ENCODE results near the gene NUDC.
"Not testable (repeated sequence)": the region's sequence is repeated elsewhere in the genome, so short reads cannot be mapped to it uniquely, and the experiment has no call there.

Gene NUDC

GRCh38 chr1:26951821-26952497 lies 30.4 kb downstream of the NUDC start:
- no peak for DNase-seq

GRCh38 chr1:26953374-26953773 lies 31.8 kb downstream of the NUDC start:
- no peak for DNase-seq

DNA sequence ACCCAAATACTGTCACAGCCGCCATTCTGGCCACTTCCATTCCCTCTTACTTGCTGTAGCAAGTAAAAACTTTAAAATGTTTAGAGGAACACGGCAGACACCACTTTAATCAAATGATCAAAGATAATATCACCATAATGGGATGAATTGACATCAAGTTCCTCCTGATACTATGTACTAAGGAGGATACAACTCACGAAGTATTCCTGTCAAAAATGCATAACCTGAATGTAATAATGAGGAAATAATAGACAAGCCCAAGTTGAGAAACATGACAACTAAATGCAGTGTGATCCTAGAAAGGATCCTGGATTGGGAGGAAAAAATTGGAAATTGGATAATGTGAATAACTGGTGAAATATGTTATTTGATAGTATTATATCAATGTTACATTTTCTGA lies 34.8 kb downstream of the NUDC start:
- DNase-seq = no peak

DNA sequence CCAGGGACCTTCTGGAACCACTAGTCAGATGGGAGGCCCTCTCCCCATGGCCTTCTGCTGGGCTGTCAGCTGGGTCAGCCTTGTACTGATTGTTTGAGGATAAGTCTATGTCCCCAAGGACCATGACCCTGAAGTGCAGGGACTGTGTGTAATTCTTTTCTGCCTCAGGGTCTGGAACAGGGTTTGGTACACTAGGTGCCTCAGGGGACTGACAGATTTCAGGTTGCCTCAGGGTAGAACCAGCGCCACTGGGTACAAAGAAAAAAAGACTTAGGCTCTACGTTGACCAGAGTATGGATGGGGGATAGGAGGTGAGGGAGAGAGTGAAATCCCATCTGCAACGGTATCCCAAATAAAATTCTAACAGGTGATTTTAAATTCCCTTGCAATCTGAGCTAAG lies 35.8 kb downstream of the NUDC start:
- DNase-seq = no peak

GRCh38 chr1:26959270-26959669 lies 37.7 kb downstream of the NUDC start:
- no peak for DNase-seq

GRCh38 chr1:26959722-26960624 lies 38.4 kb downstream of the NUDC start, which contains the start of gene KDF1:
TSS of gene KDF1 (minus strand) at chr1:26960468. CDS start at chr1:26952380, 8,088 bp downstream.
- DNase-seq = peak; percentile 61 to 69

- no peak for DNase-seq
Measured at GRCh38 chr1:26960625-26960966, 39.1 kb downstream of the NUDC start.

GRCh38 chr1:26961826-26962225 lies 40.3 kb downstream of the NUDC start:
- DNase-seq = no peak

GRCh38 chr1:26965213-26965612 lies 43.7 kb downstream of the NUDC start:
- DNase-seq = no peak

- no peak for DNase-seq
Measured at GRCh38 chr1:26965628-26966027, 44.1 kb downstream of the NUDC start.

DNA sequence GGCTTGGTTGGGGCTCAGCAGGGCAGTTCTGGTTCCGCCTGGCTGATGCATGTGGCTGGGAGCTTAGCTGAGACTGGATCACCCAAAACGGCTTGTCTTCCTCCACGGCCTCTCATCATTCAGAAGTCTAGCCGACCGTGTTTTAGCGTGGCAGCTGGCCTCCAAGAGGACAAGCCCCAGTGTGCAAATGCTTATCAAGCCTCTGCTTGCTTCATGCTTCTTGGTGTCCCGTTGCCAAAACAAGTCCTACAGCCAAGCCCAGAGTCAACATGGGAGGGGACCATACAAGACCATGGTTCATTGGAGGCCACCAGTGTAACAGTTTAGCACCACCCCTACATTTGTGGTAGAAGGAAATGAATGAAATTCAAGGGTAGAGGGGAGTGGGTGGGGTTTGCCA lies 49.3 kb downstream of the NUDC start:
- DNase-seq = no peak

GRCh38 chr1:26971590-26971989 lies 50.0 kb downstream of the NUDC start:
- no peak for DNase-seq

- DNase-seq = no peak
Measured at GRCh38 chr1:26972390-26972789, 50.8 kb downstream of the NUDC start.

DNA sequence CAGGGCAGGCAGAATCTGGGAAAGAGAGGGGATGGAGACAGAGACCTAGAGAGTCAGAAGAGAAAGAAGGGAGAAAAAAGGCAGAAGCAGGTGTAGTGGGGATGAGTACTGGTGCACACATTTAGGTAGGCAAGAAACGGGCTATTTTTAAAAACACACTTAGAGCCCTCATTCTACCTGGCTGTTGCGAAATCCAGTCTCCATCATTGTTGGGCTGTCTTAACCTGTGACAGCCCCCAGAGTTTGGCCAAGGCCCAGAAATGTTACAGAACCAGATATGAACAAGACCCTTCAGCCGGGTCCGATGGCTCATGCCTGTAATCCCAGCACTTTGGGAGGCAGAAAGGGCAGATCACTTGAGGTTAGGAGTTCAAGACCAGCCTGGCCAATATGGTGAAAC lies 51.3 kb downstream of the NUDC start:
- no peak for DNase-seq

- no peak for DNase-seq
Measured at GRCh38 chr1:26976621-26977510, 55.3 kb downstream of the NUDC start.

DNA sequence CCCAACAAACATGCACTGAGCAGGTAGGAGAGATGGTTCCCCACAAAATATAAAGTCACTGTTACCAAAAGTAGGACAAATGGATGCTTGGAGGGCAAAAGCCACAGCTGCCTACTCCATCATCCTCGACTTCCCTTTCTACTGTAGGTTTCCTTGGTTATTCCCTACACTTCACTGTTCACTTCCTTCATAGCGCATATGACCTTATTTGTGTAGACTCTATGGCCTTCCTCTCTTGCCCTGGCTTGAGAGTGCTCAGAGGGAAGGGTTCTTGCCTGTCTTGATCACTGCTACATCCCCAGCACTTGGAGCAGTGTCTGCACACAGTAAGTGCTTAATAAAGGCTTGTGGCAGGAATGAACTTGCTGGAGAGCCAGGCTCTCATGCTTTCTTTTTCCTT lies 57.4 kb downstream of the NUDC start:
- DNase-seq = no peak

- DNase-seq = no peak
Measured at GRCh38 chr1:26981146-26981846, 59.8 kb downstream of the NUDC start.

- DNase-seq = no peak
Measured at GRCh38 chr1:26983863-26984262, 62.3 kb downstream of the NUDC start.

- no peak for DNase-seq
Measured at GRCh38 chr1:26984291-26984690, 62.7 kb downstream of the NUDC start.

DNA sequence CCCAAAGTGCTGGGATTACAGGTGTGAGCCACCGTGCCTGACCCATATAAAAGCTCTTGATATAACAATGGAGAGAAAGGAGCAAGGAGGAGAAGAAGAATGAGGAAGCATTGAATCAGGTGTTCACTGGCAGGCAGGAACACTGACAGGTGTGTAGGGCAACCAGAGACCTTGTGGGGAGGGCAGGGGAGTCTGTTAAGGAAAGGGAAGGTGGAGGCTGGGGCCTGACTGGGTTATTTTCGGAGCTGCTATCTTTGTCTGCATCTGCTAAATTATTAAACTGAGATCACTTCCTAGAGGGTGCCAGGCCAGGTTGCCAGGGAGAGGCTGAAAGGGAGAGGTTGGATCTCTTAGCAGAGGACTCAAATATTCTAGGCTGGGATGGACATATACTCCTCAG lies 65.1 kb downstream of the NUDC start:
- no peak for DNase-seq

DNA sequence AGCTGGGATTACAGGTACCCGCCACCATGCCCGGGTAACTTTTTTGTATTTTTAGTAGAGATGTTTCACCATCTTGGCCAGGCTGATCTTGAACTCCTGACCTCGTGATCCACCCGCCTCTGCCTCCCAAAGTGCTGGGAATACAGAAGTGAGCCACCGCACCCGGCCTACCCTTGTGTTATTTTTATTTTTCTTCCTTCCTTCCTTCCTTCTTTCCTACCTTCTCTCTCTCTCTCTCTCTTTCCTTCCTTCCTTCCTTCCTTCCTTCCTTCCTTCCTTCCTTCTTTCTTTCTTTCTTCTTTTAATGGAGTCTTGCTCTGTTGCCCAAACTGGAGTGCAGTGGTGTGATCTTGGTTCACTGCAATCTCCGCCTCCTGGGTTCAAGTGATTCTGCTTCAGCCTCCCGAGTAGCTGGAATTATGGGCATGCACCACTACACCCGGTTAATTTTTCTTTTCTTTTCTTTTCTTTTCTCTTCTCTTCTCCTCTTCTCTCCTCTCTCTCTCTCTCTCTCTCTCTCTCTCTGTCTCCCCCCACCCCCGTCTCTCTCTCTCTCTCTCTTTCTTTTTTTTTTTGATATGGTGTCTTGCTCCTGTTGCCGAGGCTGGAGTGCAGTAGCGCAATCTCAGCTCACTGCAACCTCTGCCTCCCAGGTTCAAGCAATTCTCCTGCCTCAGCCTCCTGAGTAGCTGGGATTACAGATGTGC lies 68.0 kb downstream of the NUDC start:
- not testable (repeated sequence) for DNase-seq

Data from CD4-positive, alpha-beta T cell treated with Interferon alpha-2 for 1 hour (primary cell).